HG02943 (cell line): Measurements from ENCODE around the gene NR6A1.

ENCODE experiments used
- ATAC-seq: cut with Tn5 transposase; IDR thresholded peaks from one replicate; pipeline ENCODE4 v1.9.1; 2021; ENCODE audit warnings: mild to moderate bottlenecking, low read depth, moderate library complexity; ENCODE audit not compliant: unreplicated experiment

Gene NR6A1

GRCh38 chr9:124500028-124500795 is 270.9 kb downstream of the NR6A1 start:
- no peak for ATAC-seq

DNA sequence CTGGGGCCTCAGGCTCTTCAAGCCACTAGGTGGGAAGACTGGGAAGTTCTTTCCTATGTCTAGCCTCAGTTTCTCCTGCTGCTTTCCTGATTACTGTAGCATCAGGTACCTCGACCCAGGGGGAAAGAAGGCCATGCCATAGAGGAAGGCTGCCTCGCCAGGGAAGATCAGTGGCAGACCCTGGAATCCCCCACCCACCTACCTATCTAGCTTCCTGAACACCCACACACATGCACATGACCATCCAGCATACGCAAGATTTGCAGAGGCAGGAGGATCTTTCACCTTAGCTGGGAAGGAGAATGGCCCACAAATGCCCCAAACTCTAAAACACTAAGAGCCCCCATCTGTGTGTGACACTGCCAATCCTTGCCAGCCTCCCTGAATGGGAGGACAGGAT is 271.9 kb downstream of the NR6A1 start:
- ATAC-seq, result no peak

DNA sequence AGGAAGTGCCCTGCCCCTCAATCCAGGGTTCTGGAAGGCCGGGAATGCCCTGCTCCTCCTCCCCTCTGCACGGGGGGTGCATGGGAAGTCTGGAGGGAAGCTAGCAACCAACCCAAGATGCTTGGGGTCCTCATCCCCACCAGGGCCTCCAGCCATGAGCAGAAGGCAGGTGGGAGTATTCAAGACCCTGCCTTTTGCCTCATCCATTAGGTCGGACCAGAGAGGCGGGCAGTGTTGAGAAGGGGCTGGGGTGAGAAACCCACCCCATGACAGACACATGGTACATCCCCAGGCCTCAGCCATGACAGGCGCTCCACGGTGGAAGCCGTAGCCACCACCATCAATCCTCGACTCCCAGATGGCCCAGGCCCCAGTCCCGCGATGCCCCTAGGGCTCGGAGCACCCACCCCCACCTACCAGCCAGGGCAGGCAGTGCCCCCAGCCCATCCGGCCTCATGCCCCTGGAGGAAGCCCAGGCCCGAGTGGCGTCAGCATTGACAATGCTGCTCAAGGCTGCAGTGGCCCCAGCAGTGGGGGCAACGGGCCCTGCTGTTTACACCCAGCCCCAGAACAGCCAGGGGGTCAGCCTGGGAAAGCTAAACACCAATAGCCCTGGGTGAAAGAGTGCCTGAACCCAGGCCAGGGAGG is 272.5 kb downstream of the NR6A1 start:
- no peak for ATAC-seq

DNA sequence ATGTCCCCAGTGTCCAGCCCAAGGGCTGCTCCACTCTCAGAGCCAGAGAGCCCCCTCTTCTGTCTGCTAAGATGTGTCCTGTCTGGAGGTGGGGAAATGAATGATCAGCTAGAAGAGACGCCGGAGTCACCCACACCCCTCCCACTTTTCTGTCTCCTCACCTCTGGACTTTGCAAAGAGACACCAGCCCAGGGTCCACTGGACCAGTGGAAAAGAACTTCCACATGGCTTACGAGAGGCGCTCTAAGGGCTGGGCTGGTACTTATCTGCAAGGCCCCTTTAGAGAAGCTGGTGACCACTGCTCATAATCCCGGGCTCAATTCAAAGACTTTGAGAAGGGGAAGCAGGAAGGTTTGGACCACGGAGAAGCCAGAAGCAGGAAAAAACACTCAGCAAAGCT is 273.1 kb downstream of the NR6A1 start:
- no peak for ATAC-seq

- no peak for ATAC-seq
These were observed 273.7 kb downstream of the NR6A1 start for GRCh38 chr9:124497441-124497840.

DNA sequence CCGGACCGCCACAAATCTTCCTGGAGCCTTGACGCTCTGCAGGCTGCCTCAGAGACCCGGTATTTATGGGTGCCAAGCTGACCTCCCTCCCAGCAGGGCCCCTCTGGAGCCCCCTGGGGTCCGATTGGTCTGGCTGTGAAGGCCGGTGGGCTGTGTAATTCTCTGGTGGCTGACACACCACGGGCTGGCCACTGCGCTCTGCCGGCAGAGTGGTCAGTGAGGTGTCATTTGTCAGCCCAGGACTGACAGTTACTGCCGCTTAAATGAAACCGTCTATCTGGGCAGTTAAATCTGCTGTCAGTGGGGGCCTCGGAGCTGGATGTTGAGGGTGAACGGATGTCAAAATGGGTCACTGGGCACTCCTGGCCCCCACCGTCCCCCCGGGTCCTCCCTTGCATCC is 274.6 kb downstream of the NR6A1 start:
- no peak for ATAC-seq

GRCh38 chr9:124496075-124496449 is 275.0 kb downstream of the NR6A1 start:
- ATAC-seq, result no peak

DNA sequence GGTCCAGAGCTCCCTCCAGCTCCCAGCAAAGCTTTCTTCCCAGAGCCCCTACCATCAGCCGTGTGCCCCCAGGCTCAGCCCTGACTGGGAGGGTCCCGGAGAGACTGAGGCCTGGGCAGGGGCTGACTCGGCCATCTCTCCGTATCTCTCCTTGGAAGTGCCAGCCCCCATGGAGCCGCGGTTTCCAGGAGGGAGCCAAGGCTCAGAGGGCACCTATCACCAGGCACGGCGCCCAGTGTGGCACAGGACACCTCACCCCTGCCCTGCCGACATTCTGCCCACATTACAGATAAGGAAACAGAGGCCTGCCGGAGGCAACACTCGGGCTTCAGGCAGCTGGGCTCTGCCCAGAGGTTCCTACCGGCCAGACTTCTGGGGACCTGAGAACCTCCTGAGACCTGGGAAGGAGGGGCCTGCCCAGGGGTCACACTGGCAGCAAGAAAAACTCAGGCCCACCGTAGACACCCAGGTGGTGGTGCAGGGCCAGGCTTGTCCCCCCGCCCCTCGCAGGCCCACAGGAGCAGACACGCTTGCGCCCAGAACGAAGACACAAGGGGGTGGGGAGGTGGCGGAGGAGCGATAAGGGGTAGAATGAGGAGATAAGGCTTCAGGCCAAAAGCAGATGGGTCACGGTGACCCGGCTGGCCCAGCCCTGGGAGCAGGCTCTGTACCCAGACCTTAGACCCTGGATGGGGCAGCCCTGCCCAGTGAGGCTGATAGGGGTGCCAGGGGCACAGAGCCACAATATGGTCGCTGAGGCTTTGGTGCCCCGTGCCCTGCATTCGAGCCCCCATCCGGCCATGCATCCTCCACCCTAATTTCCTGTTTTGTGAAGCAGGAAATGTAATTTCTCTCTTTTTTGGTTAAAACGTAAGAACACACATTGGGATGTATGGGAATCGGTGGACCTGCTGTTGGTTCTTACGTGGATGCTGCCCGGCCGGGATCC is 275.7 kb downstream of the NR6A1 start:
- no peak for ATAC-seq

GRCh38 chr9:124493794-124494479 is 277.2 kb downstream of the NR6A1 start:
- ATAC-seq, result no peak

GRCh38 chr9:124493218-124493617 is 277.9 kb downstream of the NR6A1 start:
- ATAC-seq, result no peak

GRCh38 chr9:124492818-124493217 is 278.3 kb downstream of the NR6A1 start:
- no peak for ATAC-seq

DNA sequence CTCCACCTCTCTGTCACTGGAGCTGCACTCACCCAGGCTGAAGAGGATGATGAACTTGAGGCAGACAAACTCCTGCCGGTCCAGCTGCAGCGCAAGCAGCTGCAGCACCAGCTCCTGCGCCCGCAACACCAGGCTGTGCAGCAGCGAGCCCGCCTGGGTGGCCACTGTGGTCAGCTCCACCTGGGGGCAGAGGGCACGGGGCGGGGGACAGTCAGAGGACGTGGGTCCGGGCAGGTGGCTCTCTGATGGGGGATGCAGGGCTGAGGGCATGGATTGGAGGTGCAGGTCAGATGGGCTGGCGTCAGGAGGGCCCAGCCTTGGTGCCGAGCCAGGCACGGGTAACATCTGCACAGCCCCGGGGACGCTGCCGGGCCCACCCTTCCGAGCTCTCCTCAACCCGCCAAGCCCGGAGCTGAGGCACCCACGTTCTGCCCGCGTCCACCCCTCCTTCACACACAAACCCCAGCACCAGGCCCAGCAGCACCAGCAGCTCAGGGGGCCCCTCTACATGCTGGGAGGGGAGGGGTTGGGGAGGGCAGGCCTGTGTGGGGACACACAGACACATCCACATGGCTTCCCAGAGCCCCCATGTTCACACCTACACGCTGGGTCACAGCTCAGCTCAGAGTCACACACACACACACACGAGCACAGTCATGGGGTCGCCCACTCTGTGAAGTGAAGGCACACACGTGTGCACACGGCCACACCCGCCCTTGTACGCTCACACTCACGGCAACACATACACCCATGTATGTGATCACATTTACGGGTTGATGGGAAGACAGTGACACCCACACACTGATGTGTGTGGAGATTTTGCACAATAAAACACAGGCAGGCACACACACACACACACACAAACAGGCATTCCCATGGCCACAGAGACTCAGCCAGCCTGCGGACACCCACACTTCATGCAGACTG is 279.8 kb downstream of the NR6A1 start:
- ATAC-seq, result no peak

DNA sequence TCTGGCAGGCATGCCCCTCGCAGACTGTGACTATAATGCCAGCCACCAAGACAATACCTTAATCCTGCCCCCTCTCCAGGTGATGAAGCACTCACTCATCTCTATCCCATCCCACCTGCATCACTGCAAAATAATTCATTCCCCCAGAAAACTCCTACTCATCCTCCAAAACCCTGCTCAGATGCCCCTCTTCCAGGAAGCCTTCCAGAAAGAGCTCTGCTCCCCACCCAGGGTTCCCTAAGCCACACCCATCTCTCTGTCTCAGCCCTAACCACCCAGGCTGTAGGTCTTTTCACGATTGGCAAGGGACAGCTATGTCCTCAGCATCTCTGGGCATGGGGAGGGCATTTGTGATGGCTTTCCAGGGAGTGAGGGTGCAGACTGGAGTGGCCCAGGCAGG is 281.1 kb downstream of the NR6A1 start:
- no peak for ATAC-seq

DNA sequence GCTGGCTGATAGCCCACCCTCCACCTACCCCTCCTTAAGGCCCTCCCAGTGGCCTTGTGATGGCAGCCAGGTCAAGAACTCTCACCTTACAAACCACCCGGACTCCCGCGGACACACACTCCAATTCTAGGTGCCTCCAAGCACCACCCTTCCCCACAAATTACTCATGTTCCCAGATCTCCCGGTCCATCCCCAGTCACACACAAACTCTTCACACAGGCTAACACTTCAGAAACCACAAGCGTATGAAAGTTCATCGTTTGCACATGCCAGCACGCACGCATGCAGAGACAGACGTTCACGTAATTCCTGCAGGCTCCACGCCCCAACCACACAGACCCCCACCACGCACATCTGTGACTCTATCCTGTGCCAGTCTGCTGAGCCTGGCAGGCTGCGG is 281.9 kb downstream of the NR6A1 start:
- ATAC-seq, result no peak

DNA sequence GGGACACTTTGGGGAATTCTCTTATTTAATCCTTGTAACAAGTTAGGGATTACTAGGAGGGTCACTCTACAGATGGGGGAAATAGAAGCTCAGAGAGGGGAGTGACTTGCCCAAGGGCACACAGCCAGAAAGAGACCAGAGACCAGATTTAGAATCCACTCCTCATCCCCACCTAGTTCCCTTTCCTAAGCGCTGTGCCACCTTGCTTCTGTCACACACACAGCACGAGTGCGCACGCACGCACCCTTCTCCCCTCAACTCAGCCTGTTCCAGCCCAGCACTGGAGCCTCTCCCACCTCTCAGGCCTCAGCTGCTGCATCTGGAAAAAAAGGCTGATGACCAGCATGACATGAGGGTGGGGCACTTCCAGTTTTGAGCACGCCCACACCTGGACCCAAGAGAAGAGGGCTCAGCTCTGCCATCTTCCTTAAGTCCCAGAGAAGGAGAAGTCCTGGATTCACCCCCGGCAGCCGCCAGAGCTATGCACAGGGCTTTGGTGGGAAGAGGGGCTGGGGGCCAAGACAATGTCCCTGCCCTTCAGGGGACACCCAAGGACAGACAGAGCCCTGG is 282.4 kb downstream of the NR6A1 start:
- ATAC-seq, result no peak

GRCh38 chr9:124487260-124488182 is 283.6 kb downstream of the NR6A1 start:
- ATAC-seq, result no peak

DNA sequence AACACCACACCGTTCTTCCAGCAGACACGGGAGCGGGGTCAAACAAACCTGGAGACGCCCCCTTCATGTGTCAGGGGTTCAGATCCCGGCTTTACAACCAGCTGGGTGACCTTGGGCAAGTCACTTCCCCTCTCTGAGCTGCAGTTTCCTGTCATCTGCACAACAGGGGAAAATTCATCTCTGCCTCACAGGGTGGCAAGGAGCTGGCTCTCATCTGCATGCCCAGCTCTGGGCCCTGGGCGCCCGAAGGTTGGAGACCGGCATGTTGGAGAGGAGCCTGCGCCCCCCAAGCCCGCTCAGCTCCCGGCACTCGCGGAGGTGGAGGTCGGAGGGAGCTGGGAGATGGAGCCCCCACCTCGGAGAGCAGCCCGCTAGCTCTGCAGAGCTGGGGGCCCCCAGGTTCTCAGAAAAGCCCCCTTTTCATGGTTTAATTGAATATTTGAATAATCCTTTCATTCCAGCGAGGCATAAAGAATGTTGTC is 284.3 kb downstream of the NR6A1 start:
- no peak for ATAC-seq

GRCh38 chr9:124485936-124486335 is 285.2 kb downstream of the NR6A1 start:
- ATAC-seq, result no peak
